Measurements from ENCODE around the gene ABCA8.
A peak's percentile ranks its signal among the peaks of the same experiment; 100 is the strongest.

DNA sequence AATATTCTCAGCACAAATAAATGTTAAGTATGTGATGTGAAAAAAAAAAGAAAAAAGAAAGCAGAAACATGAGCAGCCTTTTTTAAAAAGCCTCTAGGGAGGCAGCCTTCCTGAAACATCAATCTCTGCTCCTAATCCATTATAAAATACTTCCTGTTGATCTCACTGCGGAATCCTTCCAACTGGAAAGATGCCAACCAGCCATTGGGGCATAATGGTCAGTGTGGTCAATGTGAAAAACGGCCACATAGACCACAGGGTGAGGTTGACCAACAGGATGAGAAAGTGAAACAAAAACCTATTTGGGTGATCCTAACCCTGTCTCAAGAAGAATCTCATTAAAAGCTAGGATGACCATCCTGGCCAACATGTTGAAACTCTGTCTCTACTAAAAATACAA is 26.1 kb upstream of the ABCA8 start:
- TF ChIP-seq, protein P1, sequence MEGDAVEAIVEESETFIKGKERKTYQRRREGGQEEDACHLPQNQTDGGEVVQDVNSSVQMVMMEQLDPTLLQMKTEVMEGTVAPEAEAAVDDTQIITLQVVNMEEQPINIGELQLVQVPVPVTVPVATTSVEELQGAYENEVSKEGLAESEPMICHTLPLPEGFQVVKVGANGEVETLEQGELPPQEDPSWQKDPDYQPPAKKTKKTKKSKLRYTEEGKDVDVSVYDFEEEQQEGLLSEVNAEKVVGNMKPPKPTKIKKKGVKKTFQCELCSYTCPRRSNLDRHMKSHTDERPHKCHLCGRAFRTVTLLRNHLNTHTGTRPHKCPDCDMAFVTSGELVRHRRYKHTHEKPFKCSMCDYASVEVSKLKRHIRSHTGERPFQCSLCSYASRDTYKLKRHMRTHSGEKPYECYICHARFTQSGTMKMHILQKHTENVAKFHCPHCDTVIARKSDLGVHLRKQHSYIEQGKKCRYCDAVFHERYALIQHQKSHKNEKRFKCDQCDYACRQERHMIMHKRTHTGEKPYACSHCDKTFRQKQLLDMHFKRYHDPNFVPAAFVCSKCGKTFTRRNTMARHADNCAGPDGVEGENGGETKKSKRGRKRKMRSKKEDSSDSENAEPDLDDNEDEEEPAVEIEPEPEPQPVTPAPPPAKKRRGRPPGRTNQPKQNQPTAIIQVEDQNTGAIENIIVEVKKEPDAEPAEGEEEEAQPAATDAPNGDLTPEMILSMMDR (IDR thresholded peaks at IDR 0.05), result no peak
- TF ChIP-seq EP300 (IDR thresholded peaks at IDR 0.05) (peak in 1 of 2 donors; percentile 81), POLR2A (IDR thresholded peaks at IDR 0.05) (no peak)
